DND-41 (cell line): Measurements from ENCODE around the gene MPST.

ENCODE experiments used
- ATAC-seq: fragments of 200-7000 bp; cut with Tn5 transposase; 3 replicates; pipeline ENCODE4 v1.9.1; 2021; ENCODE audit warnings: low read depth; ENCODE audit not compliant: insufficient read depth
- DNase-seq: peaks from one replicate; pipeline ENCODE4 v3.0.0-alpha.2; 2020
- H2AFZ ChIP-seq: 2 replicates; pipeline ENCODE4 v1.6.0; 2012; ENCODE audit warnings: low read depth, low read length
- H3K27ac ChIP-seq: 2 replicates; pipeline ENCODE4 v1.5.1; 2012; ENCODE audit warnings: low read length, inconsistent platforms
- H3K27me3 ChIP-seq: fragments of 200-600 bp; sonication (generic); 2 replicates; pipeline ENCODE4 v1.6.0; 2012; ENCODE audit warnings: low read length, mild to moderate bottlenecking, inconsistent platforms; ENCODE audit not compliant: insufficient read depth, poor library complexity
- H3K36me3 ChIP-seq: 2 replicates; pipeline ENCODE4 v1.5.1; 2012; ENCODE audit warnings: low read length, inconsistent platforms; ENCODE audit not compliant: insufficient read depth
- H3K4me1 ChIP-seq: 2 replicates; pipeline ENCODE4 v1.5.1; 2012; ENCODE audit warnings: mild to moderate bottlenecking, low read length; ENCODE audit not compliant: insufficient read depth
- H3K4me2 ChIP-seq: 2 replicates; pipeline ENCODE4 v1.6.0; 2012; ENCODE audit warnings: mild to moderate bottlenecking, moderate library complexity, low read length, inconsistent platforms; ENCODE audit not compliant: insufficient read depth
- H3K4me3 ChIP-seq, 2 experiments: fragments of 200-600 bp in 1 of 2; shearing (Covaris generic) in 1 of 2; 2 replicates each; pipeline ENCODE4 v1.5.1; 2012 to 2016; ENCODE audit warnings: inconsistent platforms in 2 of 2, low read length in 2 of 2, mild to moderate bottlenecking in 2 of 2, low read depth in 1 of 2, moderate library complexity in 1 of 2
- H3K79me2 ChIP-seq: 2 replicates; pipeline ENCODE4 v1.6.0; 2012; ENCODE audit warnings: low read length, inconsistent platforms; ENCODE audit not compliant: insufficient read depth
- H3K9ac ChIP-seq: 2 replicates; pipeline ENCODE4 v1.6.0; 2012; ENCODE audit warnings: low read depth, mild to moderate bottlenecking, inconsistent platforms, low read length, moderate library complexity
- H3K9me3 ChIP-seq: 2 replicates; pipeline ENCODE4 v1.5.1; 2012; ENCODE audit warnings: low read length, moderate library complexity, mild to moderate bottlenecking, inconsistent platforms; ENCODE audit not compliant: insufficient read depth, severe bottlenecking
- H4K20me1 ChIP-seq: 2 replicates; pipeline ENCODE4 v1.6.0; 2012; ENCODE audit warnings: low read length; ENCODE audit not compliant: insufficient read depth
- CTCF ChIP-seq: IDR thresholded peaks from 2 replicates; pipeline ENCODE4 v1.5.1; 2012; ENCODE audit warnings: borderline replicate concordance, low read length, moderate library complexity, mild to moderate bottlenecking; ENCODE audit not compliant: poor library complexity, severe bottlenecking; ENCODE audit errors: extremely low read depth
- EZH2 ChIP-seq: IDR thresholded peaks from 3 replicates; pipeline ENCODE4 v1.6.1; 2012; ENCODE audit warnings: borderline replicate concordance, low read depth, mild to moderate bottlenecking, moderate library complexity, low read length, inconsistent platforms; ENCODE audit not compliant: severe bottlenecking

The MPST gene

DNA sequence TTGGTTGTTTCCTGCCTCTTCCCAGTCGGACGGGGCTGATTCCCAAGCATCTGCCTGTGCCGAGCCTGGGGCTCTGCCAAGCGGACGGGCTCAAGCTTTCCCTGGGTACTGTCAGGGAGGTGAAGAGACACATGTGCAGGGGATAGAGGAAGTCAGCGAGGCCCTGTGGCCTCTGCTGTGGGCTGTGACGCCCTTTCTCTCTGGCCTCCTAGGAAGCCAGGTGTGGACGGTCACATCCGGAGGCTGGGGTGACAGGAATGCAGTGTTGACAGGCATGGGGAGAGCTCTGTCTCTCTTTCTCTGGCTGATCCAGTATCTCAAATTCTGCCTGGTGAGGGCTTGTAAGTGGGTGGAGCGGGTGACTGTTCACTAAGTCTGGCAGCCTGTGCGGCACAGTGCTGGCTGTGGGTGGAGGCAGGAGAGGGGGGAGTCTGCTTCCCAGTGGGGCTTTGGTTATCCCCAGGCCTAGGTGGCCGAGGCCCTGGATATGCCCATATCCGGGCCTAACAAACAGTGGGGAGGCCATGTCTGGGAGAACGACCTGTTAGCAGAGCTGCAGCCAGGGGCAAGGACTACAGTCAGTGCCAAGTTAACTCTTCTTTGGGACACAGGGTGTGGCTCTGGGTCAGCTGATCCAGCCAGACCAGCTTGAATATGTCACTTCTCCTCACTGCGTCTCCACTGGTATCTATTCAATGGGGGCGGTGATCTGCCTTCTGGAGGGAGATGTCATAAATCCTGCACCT, 33.9 kb downstream of the MPST start:
- H3K79me2 ChIP-seq = peaks cover 5% of the 10 kb centered on the region; the same call in 1 of the 2 replicates
- H3K9me3 ChIP-seq = no peaks in the 10 kb centered on the region
- H4K20me1 ChIP-seq = peaks cover 5% of the 10 kb centered on the region
- peaks cover 53% of the 10 kb centered on the region for H3K36me3 ChIP-seq
- no peaks in the 10 kb centered on the region for H3K27me3 ChIP-seq
- DNase-seq (no peak), ATAC-seq (no peak)
- no peak overlapping the region for H3K27ac ChIP-seq
- no peak overlapping the region for H3K4me3 ChIP-seq
- peak overlapping the region; percentile 97 for H3K4me2 ChIP-seq
- TF ChIP-seq EZH2 (no peak), CTCF (no peak)
- peaks cover 29% of the 10 kb centered on the region for H3K4me1 ChIP-seq
- H3K9ac ChIP-seq = no peak overlapping the region
- H2AFZ ChIP-seq = no peak overlapping the region

DNA sequence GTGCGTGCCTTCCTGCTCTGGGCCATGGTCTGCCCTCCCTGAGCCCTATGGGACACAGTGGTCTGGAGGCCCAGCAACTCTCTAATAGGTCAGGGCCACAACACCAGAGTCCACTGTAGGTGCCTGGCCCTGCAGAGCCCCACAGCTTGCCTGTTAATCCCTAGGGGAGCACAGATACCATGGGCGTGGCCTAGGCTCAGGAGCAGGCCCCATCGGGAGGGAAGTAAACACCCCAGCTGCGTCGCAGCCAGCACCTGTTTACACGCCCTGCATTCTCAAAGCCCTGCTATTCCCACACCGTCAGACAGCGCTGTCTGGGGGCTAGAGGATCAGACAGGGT, 34.5 kb downstream of the MPST start:
- DNase-seq = no peak
- no peak overlapping the region for H3K4me3 ChIP-seq

GRCh38 chr22:37054600-37055365, 35.2 kb downstream of the MPST start:
- Histone ChIP-seq H3K9me3 (no peaks in the 10 kb centered on the region), H3K4me3 (no peak overlapping the region), H3K4me2 (no peak overlapping the region), H3K9ac (no peak overlapping the region), H3K4me1 (peaks cover 29% of the 10 kb centered on the region), H3K27me3 (no peaks in the 10 kb centered on the region), H3K36me3 (peaks cover 66% of the 10 kb centered on the region), H2AFZ (no peak overlapping the region), H3K27ac (no peak overlapping the region), H4K20me1 (peaks cover 5% of the 10 kb centered on the region), H3K79me2 (peaks cover 5% of the 10 kb centered on the region; the same call in 1 of the 2 replicates)
- no peak for ATAC-seq
- TF ChIP-seq CTCF = no peak
- no peak for TF ChIP-seq EZH2
- DNase-seq = no peak

More for the DNA sequence above, 34.5 kb downstream of the MPST start:
- peaks cover 29% of the 10 kb centered on the region for H3K4me1 ChIP-seq
- H3K36me3 ChIP-seq = peaks cover 59% of the 10 kb centered on the region
- H3K9me3 ChIP-seq = no peaks in the 10 kb centered on the region
- no peak for TF ChIP-seq CTCF
- TF ChIP-seq EZH2 = no peak
- ATAC-seq = no peak
- H3K4me2 ChIP-seq = no peak overlapping the region; the same call in 1 of the 2 replicates
- no peaks in the 10 kb centered on the region for H3K27me3 ChIP-seq
- peaks cover 5% of the 10 kb centered on the region for H4K20me1 ChIP-seq
- no peak overlapping the region for H2AFZ ChIP-seq
- peaks cover 5% of the 10 kb centered on the region; the same call in 1 of the 2 replicates for H3K79me2 ChIP-seq
- H3K9ac ChIP-seq = no peak overlapping the region
- H3K27ac ChIP-seq = no peak overlapping the region
